HG03469 (cell line): ENCODE results near the gene COL25A1.
"Not testable (repeated sequence)": the region's sequence is repeated elsewhere in the genome, so short reads cannot be mapped to it uniquely, and the experiment has no call there.

Source experiments
- ATAC-seq: cut with Tn5 transposase; IDR thresholded peaks from one replicate; pipeline ENCODE4 v1.9.1; 2021; ENCODE audit warnings: mild to moderate bottlenecking, moderate library complexity, moderate number of reproducible peaks; ENCODE audit not compliant: unreplicated experiment

COL25A1 gene

GRCh38 chr4:109174224-109174953 lies 128.1 kb downstream of the COL25A1 start:
- no peak for ATAC-seq

GRCh38 chr4:109172301-109172700 lies 130.2 kb downstream of the COL25A1 start:
- ATAC-seq: no peak

GRCh38 chr4:109171070-109171469 lies 131.4 kb downstream of the COL25A1 start:
- ATAC-seq: no peak

GRCh38 chr4:109169170-109169569 lies 133.3 kb downstream of the COL25A1 start:
- no peak for ATAC-seq

- ATAC-seq: no peak
Measured at GRCh38 chr4:109166586-109166985, 135.9 kb downstream of the COL25A1 start.

- no peak for ATAC-seq
Measured at GRCh38 chr4:109166126-109166525, 136.3 kb downstream of the COL25A1 start.

- no peak for ATAC-seq
Measured at GRCh38 chr4:109164011-109164410, 138.4 kb downstream of the COL25A1 start.

GRCh38 chr4:109163493-109163892 lies 139.0 kb downstream of the COL25A1 start:
- no peak for ATAC-seq

GRCh38 chr4:109162759-109163158 lies 139.7 kb downstream of the COL25A1 start:
- ATAC-seq: no peak

GRCh38 chr4:109160494-109160893 lies 142.0 kb downstream of the COL25A1 start:
- no peak for ATAC-seq

- no peak for ATAC-seq
Measured at GRCh38 chr4:109157696-109158095, 144.8 kb downstream of the COL25A1 start.

GRCh38 chr4:109157205-109157604 lies 145.3 kb downstream of the COL25A1 start:
- no peak for ATAC-seq

GRCh38 chr4:109156356-109156755 lies 146.1 kb downstream of the COL25A1 start:
- no peak for ATAC-seq

- ATAC-seq: no peak
Measured at GRCh38 chr4:109155682-109156283, 146.7 kb downstream of the COL25A1 start.

- ATAC-seq: no peak
Measured at GRCh38 chr4:109155084-109155483, 147.4 kb downstream of the COL25A1 start.

- no peak for ATAC-seq
Measured at GRCh38 chr4:109154424-109154823, 148.0 kb downstream of the COL25A1 start.

GRCh38 chr4:109149836-109150235 lies 152.6 kb downstream of the COL25A1 start:
- ATAC-seq: no peak

- no peak for ATAC-seq
Measured at GRCh38 chr4:109148577-109149075, 153.8 kb downstream of the COL25A1 start.

GRCh38 chr4:109147135-109147534 lies 155.3 kb downstream of the COL25A1 start:
- no peak for ATAC-seq

GRCh38 chr4:109146499-109146898 lies 156.0 kb downstream of the COL25A1 start:
- no peak for ATAC-seq

- ATAC-seq: not testable (repeated sequence)
Measured at GRCh38 chr4:109138125-109138524, 164.3 kb downstream of the COL25A1 start.

- no peak for ATAC-seq
Measured at GRCh38 chr4:109134921-109135320, 167.5 kb downstream of the COL25A1 start.
